MCF 10A (cell line): ENCODE results near the gene ARHGAP20. TPM values are rescaled to one million over a fixed set of nuclear protein-coding genes. Genes with fewer than 3 reads are reported as not detected.

ENCODE experiments used
- BruUV-seq: library from RNA; stranded (reverse); fragments of 400-500 nt; replicated peaks from 2 replicates; lab custom pipeline; 2021; lab: Mats Ljungman, UMichigan
- CTCF ChIA-PET: fragments of 300-600 bp; sonication (Branson Sonifier 250); formaldehyde crosslinking; extraction: SDS; loops from one replicate; lab custom pipeline; 2021; ENCODE audit warnings: antibody characterized with exemption, inconsistent platforms; lab: Yijun Ruan, JAX
- POLR2A ChIA-PET: fragments of 300-600, 350-650 bp; sonication (Branson Sonifier 250); formaldehyde crosslinking; extraction: SDS; loops from one replicate; lab custom pipeline; 2020; ENCODE audit warnings: antibody characterized with exemption, inconsistent platforms; lab: Yijun Ruan, JAX
- DNase-seq: peaks from one replicate; pipeline ENCODE4 v3.0.0-alpha.2; 2018; ENCODE audit not compliant: unreplicated experiment
- H3K27ac Mint-ChIP-seq: one replicate; pipeline ENCODE4 v1.8.0; 2022; ENCODE audit warnings: mild to moderate bottlenecking, low read depth, mixed read lengths; ENCODE audit not compliant: unreplicated experiment
- H3K27me3 Mint-ChIP-seq: one replicate; pipeline ENCODE4 v1.8.0; 2022; ENCODE audit warnings: mixed read lengths; ENCODE audit not compliant: insufficient read depth, unreplicated experiment
- H3K36me3 Mint-ChIP-seq: one replicate; pipeline ENCODE4 v1.8.0; 2022; ENCODE audit warnings: mild to moderate bottlenecking, moderate library complexity, mixed read lengths; ENCODE audit not compliant: insufficient read depth, unreplicated experiment
- H3K4me1 Mint-ChIP-seq: one replicate; pipeline ENCODE4 v1.8.0; 2022; ENCODE audit warnings: mixed read lengths; ENCODE audit not compliant: insufficient read depth, unreplicated experiment
- H3K4me3 Mint-ChIP-seq: one replicate; pipeline ENCODE4 v1.8.0; 2022; ENCODE audit warnings: mild to moderate bottlenecking, moderate library complexity, mixed read lengths; ENCODE audit not compliant: unreplicated experiment
- H3K9me3 Mint-ChIP-seq: one replicate; pipeline ENCODE4 v1.8.0; 2022; ENCODE audit warnings: mixed read lengths; ENCODE audit not compliant: unreplicated experiment
- CTCF ChIP-seq: fragments of 200-600 bp; IDR thresholded peaks from one replicate; pipeline ENCODE4 v1.8.0; 2022; ENCODE audit warnings: antibody characterized with exemption, mild to moderate bottlenecking; ENCODE audit not compliant: unreplicated experiment
- intact Hi-C: fragments of 100-400 bp; cut with micrococcal nuclease; formaldehyde crosslinking; loops from 2 replicates; pipeline ENCODE4 v1.14.1; 2022
- total RNA-seq: library from RNA; stranded (reverse); gene quantifications from 2 replicates; pipeline ENCODE4 v1.2.3, GENCODE V29; 2022

ARHGAP20 gene
- total RNA-seq, 1 experiment from 2014 or later, result not detected

- Mint-ChIP-seq H3K27me3 (peaks cover 75% of the 10 kb centered on the region), H3K4me3 (no peak overlapping the region), H3K4me1 (no peaks in the 10 kb centered on the region)
Measured at GRCh38 chr11:110752890-110753289, 40.7 kb upstream of the ARHGAP20 start.

GRCh38 chr11:110750100-110750499 lies 37.9 kb upstream of the ARHGAP20 start:
- POLR2A ChIA-PET, result no interaction called here
- Mint-ChIP-seq H3K9me3 (peaks cover 10% of the 10 kb centered on the region), H3K27ac (no peak overlapping the region), H3K36me3 (no peaks in the 10 kb centered on the region), H3K27me3 (peaks cover 49% of the 10 kb centered on the region), H3K4me3 (no peak overlapping the region), H3K4me1 (no peaks in the 10 kb centered on the region)
- CTCF ChIA-PET, result no interaction called here
- no TSS peak for BruUV-seq
- DNase-seq, result no peak
- TF ChIP-seq CTCF, result no peak
- intact Hi-C loops, result no loop called here

More at GRCh38 chr11:110752890-110753289, 40.7 kb upstream of the ARHGAP20 start:
- intact Hi-C loops, result no loop called here
- H3K9me3 Mint-ChIP-seq, result peaks cover 10% of the 10 kb centered on the region
- BruUV-seq, result no TSS peak
- DNase-seq, result no peak
- H3K36me3 Mint-ChIP-seq, result no peaks in the 10 kb centered on the region
- ChIA-PET CTCF (no interaction called here), POLR2A (no interaction called here)
- no peak for TF ChIP-seq CTCF
- no peak overlapping the region for H3K27ac Mint-ChIP-seq

GRCh38 chr11:110747531-110747930 lies 35.3 kb upstream of the ARHGAP20 start:
- Mint-ChIP-seq H3K4me3 (no peak overlapping the region), H3K27me3 (peaks cover 56% of the 10 kb centered on the region), H3K36me3 (no peaks in the 10 kb centered on the region), H3K27ac (no peak overlapping the region), H3K9me3 (peaks cover 10% of the 10 kb centered on the region), H3K4me1 (no peaks in the 10 kb centered on the region)
- intact Hi-C loops, result no loop called here
- ChIA-PET POLR2A (no interaction called here), CTCF (no interaction called here)
- no TSS peak for BruUV-seq
- DNase-seq, result no peak
- TF ChIP-seq CTCF, result no peak

GRCh38 chr11:110738641-110739040 lies 26.4 kb upstream of the ARHGAP20 start:
- intact Hi-C loops, result no loop called here
- no peak overlapping the region for H3K27ac Mint-ChIP-seq
- no peaks in the 10 kb centered on the region for H3K9me3 Mint-ChIP-seq
- no peaks in the 10 kb centered on the region for H3K4me1 Mint-ChIP-seq
- H3K4me3 Mint-ChIP-seq, result no peak overlapping the region
- H3K36me3 Mint-ChIP-seq, result peaks cover 7% of the 10 kb centered on the region
- no peak for TF ChIP-seq CTCF
- DNase-seq, result no peak
- H3K27me3 Mint-ChIP-seq, result peaks cover 81% of the 10 kb centered on the region
- BruUV-seq, result no TSS peak
- POLR2A ChIA-PET, result no interaction called here
- CTCF ChIA-PET, result interaction anchor here (0.7 to 0.9 kb wide), 2 partner anchors 19 to 27 kb away, joined by 3 to 4 read pairs; no protein-coding TSS in a partner anchor
